HepG2 (cell line): Measurements from ENCODE around the gene THOC7. TPM values are rescaled to one million over a fixed set of nuclear protein-coding genes. Genes with fewer than 3 reads are reported as not detected.

ENCODE experiments used
- ATAC-seq: fragments of 200-7000 bp; cut with Tn5 transposase; 3 replicates; pipeline ENCODE4 v1.9.1; 2020; ENCODE audit warnings: mild to moderate bottlenecking, moderate library complexity
- BruUV-seq: library from RNA; stranded (reverse); fragments of 400-500 nt; replicated peaks from 2 replicates; lab custom pipeline; 2021; lab: Mats Ljungman, UMichigan
- CTCF ChIA-PET: fragments of 300-600 bp; formaldehyde crosslinking; extraction: SDS; loops from one replicate; lab custom pipeline; 2021; ENCODE audit warnings: low total read pairs, inconsistent platforms, low intra/inter-chr PET ratio; lab: Yijun Ruan, JAX
- POLR2A ChIA-PET: fragments of 350-600 bp; sonication (Branson Sonifier 250); formaldehyde crosslinking; loops from one replicate; lab custom pipeline; 2020; ENCODE audit warnings: antibody characterized with exemption, inconsistent platforms; lab: Yijun Ruan, JAX
- DNase-seq: peaks from one replicate; pipeline ENCODE4 v3.0.0-alpha.2; 2015; ENCODE audit warnings: low spot score
- FAIRE-seq: peaks from 3 replicates; lab custom pipeline; 2011; peaks lifted over from hg19 to GRCh38; lab: Jason Lieb, UNC
- H2AFZ ChIP-seq: one replicate; pipeline ENCODE4 v1.6.1; 2011; ENCODE audit warnings: low read length, inconsistent platforms
- H3K27ac ChIP-seq: fragments of 300-600 bp; 3 replicates; pipeline ENCODE4 v1.8.0; 2011; ENCODE audit warnings: mixed run types, mild to moderate bottlenecking, mixed read lengths, low read length, inconsistent platforms; ENCODE audit not compliant: insufficient read depth; ENCODE audit errors: extremely low read length
- H3K27me3 ChIP-seq, 2 experiments: fragments of 200-600 bp in 1 of 2; 2 replicates in 1 of 2; 3 replicates in 1 of 2; pipeline versions ENCODE4 v1.6.0 to v1.8.0; 2011; ENCODE audit warnings: low read length in 2 of 2, mild to moderate bottlenecking in 2 of 2, moderate library complexity in 2 of 2, inconsistent platforms in 1 of 2; ENCODE audit not compliant: insufficient read depth in 2 of 2, control insufficient read depth in 1 of 2
- H3K36me3 ChIP-seq, 2 experiments: fragments of 200-600 bp in 1 of 2; replicated peaks in 1 of 2; 2 replicates in 1 of 2; 3 replicates in 1 of 2; pipeline versions ENCODE4 v1.5.1 to v1.8.0; 2011; ENCODE audit warnings: low read length in 2 of 2, inconsistent platforms in 1 of 2; ENCODE audit not compliant: insufficient read depth in 2 of 2, control insufficient read depth in 1 of 2
- H3K4me1 ChIP-seq: 2 replicates; pipeline ENCODE4 v1.5.1; 2012; ENCODE audit warnings: low read length, inconsistent platforms; ENCODE audit not compliant: insufficient read depth
- H3K4me2 ChIP-seq: 2 replicates; pipeline ENCODE4 v1.6.0; 2011; ENCODE audit warnings: low read depth, low read length, inconsistent platforms
- H3K4me3 ChIP-seq, 3 experiments: fragments of 200-600 bp in 1 of 3; sonication (generic), shearing (Covaris generic) in 1 of 3; replicated peaks in 1 of 3; 2 replicates each; pipeline ENCODE4 v1.5.1; 2011 to 2016; ENCODE audit warnings: low read length in 3 of 3, inconsistent platforms in 2 of 3, low read depth in 2 of 3, mild to moderate bottlenecking in 2 of 3, control low read depth in 1 of 3, mixed read lengths in 1 of 3; ENCODE audit not compliant: insufficient read depth in 1 of 3
- H3K79me2 ChIP-seq: one replicate; pipeline ENCODE4 v1.6.1; 2011; ENCODE audit warnings: low read length, inconsistent platforms; ENCODE audit not compliant: insufficient read depth
- H3K9ac ChIP-seq: 2 replicates; pipeline ENCODE4 v1.6.0; 2011; ENCODE audit warnings: mild to moderate bottlenecking, low read depth, low read length, inconsistent platforms; ENCODE audit not compliant: insufficient read depth
- H3K9me3 ChIP-seq: 2 replicates; pipeline ENCODE4 v1.5.1; 2012; ENCODE audit warnings: mild to moderate bottlenecking, low read length
- H4K20me1 ChIP-seq: 2 replicates; pipeline ENCODE4 v1.6.0; 2011; ENCODE audit warnings: inconsistent platforms, mild to moderate bottlenecking, low read length, moderate library complexity; ENCODE audit not compliant: insufficient read depth
- ADNP ChIP-seq: sonication (generic); formaldehyde crosslinking; IDR thresholded peaks from 2 replicates; pipeline ENCODE4 v1.4.0; 2020; ENCODE audit warnings: missing genetic modification reagents
- CSRNP2 ChIP-seq: sonication (generic); formaldehyde crosslinking; conservative IDR thresholded peaks from 2 replicates; pipeline ENCODE4 v1.8.0; 2022; ENCODE audit warnings: low read depth, missing genetic modification reagents
- DR1 ChIP-seq: sonication (generic); formaldehyde crosslinking; IDR thresholded peaks from 2 replicates; pipeline ENCODE4 v1.8.0; 2021; ENCODE audit warnings: mild to moderate bottlenecking, missing genetic modification reagents, inconsistent platforms
- HHEX ChIP-seq: IDR thresholded peaks from 2 replicates; pipeline ENCODE4 v1.6.1; 2016; ENCODE audit warnings: control low read depth
- HNF1A ChIP-seq, 2 experiments: sonication (generic) in 1 of 2; formaldehyde crosslinking in 1 of 2; IDR thresholded peaks; 2 replicates each; pipeline versions ENCODE4 v1.4.0 to v1.6.1; 2016 to 2020; ENCODE audit warnings: borderline replicate concordance in 1 of 2, low read depth in 1 of 2, mild to moderate bottlenecking in 1 of 2, missing genetic modification reagents in 1 of 2
- HNRNPK ChIP-seq: fragments of 200-400 bp; formaldehyde crosslinking; IDR thresholded peaks from 2 replicates; pipeline ENCODE4 v1.6.1; 2018; ENCODE audit warnings: low read length, low read depth, moderate library complexity, mild to moderate bottlenecking; ENCODE audit not compliant: poor library complexity, severe bottlenecking
- KMT2A ChIP-seq: sonication (generic); formaldehyde crosslinking; IDR thresholded peaks from 2 replicates; pipeline ENCODE4 v1.4.0; 2020; ENCODE audit warnings: missing genetic modification reagents
- NPAS2 ChIP-seq: sonication (generic); formaldehyde crosslinking; IDR thresholded peaks from 2 replicates; pipeline ENCODE4 v1.8.0; 2022; ENCODE audit warnings: mild to moderate bottlenecking, missing genetic modification reagents, borderline replicate concordance
- RAD51 ChIP-seq: fragments of 450-650 bp; IDR thresholded peaks from 2 replicates; pipeline ENCODE4 v1.6.1; 2016; ENCODE audit warnings: borderline replicate concordance
- SIX4 ChIP-seq: sonication (generic); formaldehyde crosslinking; IDR thresholded peaks from 2 replicates; pipeline ENCODE4 v1.4.0; 2020; ENCODE audit warnings: missing genetic modification reagents
- ZBTB2 ChIP-seq: sonication (generic); formaldehyde crosslinking; IDR thresholded peaks from 2 replicates; pipeline ENCODE4 v1.8.0; 2022; ENCODE audit warnings: low read depth, missing genetic modification reagents
- ZFP36L1 ChIP-seq: sonication (generic); formaldehyde crosslinking; IDR thresholded peaks from 2 replicates; pipeline ENCODE4 v1.8.0; 2022; ENCODE audit warnings: mild to moderate bottlenecking, missing genetic modification reagents, moderate library complexity
- ZNF614 ChIP-seq: IDR thresholded peaks from 2 replicates; pipeline ENCODE4 v1.6.1; 2018; ENCODE audit warnings: missing biosample characterization, missing genetic modification reagents, inconsistent platforms, borderline replicate concordance
- ZNF737 ChIP-seq: sonication (generic); formaldehyde crosslinking; IDR thresholded peaks from 2 replicates; pipeline ENCODE4 v1.5.0; 2020; ENCODE audit warnings: missing genetic modification reagents, mild to moderate bottlenecking, borderline replicate concordance
- ZNF781 ChIP-seq: sonication (generic); formaldehyde crosslinking; IDR thresholded peaks from 2 replicates; pipeline ENCODE4 v1.5.1; 2020; ENCODE audit warnings: borderline replicate concordance, mild to moderate bottlenecking, missing genetic modification reagents; ENCODE audit errors: not compliant biosample characterization
- WGBS: methylation state at CpG from one replicate; pipeline ENCODE4 v1.1.6; 2017; ENCODE audit warnings: low lambda C conversion rate; 5-methylcytosine and 5-hydroxymethylcytosine counted together
- in situ Hi-C: cut with HindIII; loops from 2 replicates; pipeline ENCODE4 v1.10.0; 2017; ENCODE audit warnings: low pct_unique_long_range_greater_than_20kb; ENCODE audit not compliant: extremely low pct_ligation_motif_present
- intact Hi-C: fragments of 100-400 bp; cut with micrococcal nuclease; formaldehyde crosslinking; loops from one replicate; pipeline ENCODE4 v1.10.0; 2022; ENCODE audit not compliant: unreplicated experiment
- polyA plus RNA-seq, 8 experiments: library from polyadenylated mRNA; depleted of rRNA in 3 of 8; stranded (reverse) in 7 of 8; unstranded in 1 of 8; fragments of >200 nt; fragmentation: Illumina TruSeq in 4 of 8; extraction: Trizol in 4 of 8; gene quantifications; 2 replicates each; pipeline versions ENCODE4 v1.2.1 to v1.2.3, GENCODE V29; 2011 to 2016; ENCODE audit warnings: low read depth in 4 of 8, missing spikeins in 1 of 8, mixed read lengths in 1 of 8; ENCODE audit not compliant: insufficient read depth in 1 of 8
- total RNA-seq, 5 experiments: library from RNA; depleted of rRNA; stranded (reverse); fragments of >200 nt; fragmentation: Illumina TruSeq; extraction: Trizol; gene quantifications; 2 replicates each; pipeline ENCODE4 v1.2.3, GENCODE V29; 2016; ENCODE audit warnings: low read depth in 1 of 5

Gene THOC7
- total and polyA plus RNA-seq, 2 of the 13 experiments (the other 11 are each of a cell fraction or from before 2014, with no cell fraction given): 32.8 to 63.5 TPM

DNA sequence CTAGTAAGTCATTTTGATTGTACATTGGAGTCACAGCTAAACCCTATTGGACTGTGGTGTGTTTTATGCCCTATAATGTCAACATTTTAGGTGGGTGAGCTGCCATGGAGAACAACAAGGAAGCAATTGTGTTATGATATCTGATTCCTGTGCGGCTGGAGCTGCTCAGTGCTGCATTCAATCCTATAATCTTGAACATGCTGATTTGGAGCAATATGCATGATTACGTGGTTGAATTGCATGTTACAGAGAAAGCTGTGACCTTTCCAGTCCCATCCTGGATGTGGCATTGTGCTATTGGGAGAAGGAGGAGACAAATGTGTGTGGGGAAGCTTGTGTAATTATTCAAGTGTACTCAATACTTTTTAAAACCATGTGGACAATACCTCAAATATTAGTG lies 64.7 kb downstream of the THOC7 start (continued):
- TF ChIP-seq HNF1A (IDR thresholded peaks at IDR 0.05; ENCODE audit: low read depth) (no peak), HNF1A (CRISPR knock-in tag; IDR thresholded peaks at IDR 0.05; ENCODE audit: borderline replicate concordance) (no peak), DR1 (CRISPR knock-in tag) (no peak)

DNA sequence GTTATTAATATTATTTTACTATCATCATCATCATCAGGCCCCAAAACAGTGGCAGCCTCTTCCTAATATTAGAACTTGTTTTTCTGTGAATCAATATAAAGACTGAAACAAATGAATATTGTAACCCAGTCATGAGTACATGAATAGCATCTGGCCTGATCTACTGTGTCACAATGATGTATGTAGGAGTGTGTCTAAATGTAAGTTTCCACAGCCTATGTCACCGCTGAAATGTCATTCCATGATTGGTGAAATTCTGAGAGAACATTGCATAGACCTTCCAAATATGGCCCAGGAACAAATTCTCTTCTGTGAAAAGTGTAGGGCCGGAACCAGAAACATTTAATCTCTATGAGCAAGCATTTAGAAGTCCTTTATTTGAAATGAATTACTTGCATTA lies 65.1 kb downstream of the THOC7 start:
- BruUV-seq: no TSS peak
- no peak for DNase-seq
- intact Hi-C loops (no loop called here), in situ Hi-C loops (no loop called here)
- Histone ChIP-seq H3K36me3 (no peaks in the 10 kb centered on the region), H4K20me1 (no peaks in the 10 kb centered on the region), H3K27me3 (no peaks in the 10 kb centered on the region), H3K4me1 (0 out of 2 replicates have a peak, but pooled peaks cover 7% of the 10 kb centered on the region), H3K4me2 (no peak overlapping the region), H3K79me2 (no peaks in the 10 kb centered on the region), H3K9me3 (no peaks in the 10 kb centered on the region), H3K9ac (no peak overlapping the region), H3K4me3 (no peak overlapping the region), H3K27ac (no peak overlapping the region), H2AFZ (no peak overlapping the region)
- ChIA-PET POLR2A (no interaction called here), CTCF (no interaction called here)
- no peak for FAIRE-seq
- 0% methylated on average over 2 of the region's 2 CpGs for WGBS
- ATAC-seq: no peak
- TF ChIP-seq ZBTB2 (CRISPR knock-in tag) (no peak), ADNP (CRISPR knock-in tag) (no peak), KMT2A (CRISPR knock-in tag) (no peak), ZNF737 (no peak), HHEX (CRISPR knock-in tag) (no peak), HNRNPK (no peak), ZNF614 (CRISPR knock-in tag) (no peak), NPAS2 (no peak), RAD51 (no peak), CSRNP2 (CRISPR knock-in tag) (no peak), ZFP36L1 (CRISPR knock-in tag) (no peak), SIX4 (no peak), ZNF781 (CRISPR knock-in tag) (no peak)
- TF ChIP-seq, all 625 proteins: peak for 0
